Activated gamma-delta T cell treated with Interleukin-2 at 50 U/mL for 16 hours (primary cell): ENCODE measurements around the gene ST8SIA1.
"Not testable (repeated sequence)": the region's sequence is repeated elsewhere in the genome, so short reads cannot be mapped to it uniquely, and the experiment has no call there.

Experiments used
- DNase-seq: peaks from one replicate; pipeline ENCODE4 v3.0.0-alpha.2; 2020

Gene ST8SIA1

GRCh38 chr12:22160396-22161003 is 174.0 kb downstream of the ST8SIA1 start:
- DNase-seq: no peak

GRCh38 chr12:22149286-22149685 is 185.2 kb downstream of the ST8SIA1 start:
- not testable (repeated sequence) for DNase-seq

GRCh38 chr12:22146686-22147085 is 187.8 kb downstream of the ST8SIA1 start:
- DNase-seq: not testable (repeated sequence)
